ACHN (cell line): ENCODE measurements around the gene ZNF385A.
"Not testable (repeated sequence)": the region's sequence is repeated elsewhere in the genome, so short reads cannot be mapped to it uniquely, and the experiment has no call there.

Experiments used
- DNase-seq: peaks from one replicate; pipeline ENCODE4 v3.0.0-alpha.2; 2015
- in situ Hi-C: cut with HindIII; loops from 2 replicates; pipeline ENCODE4 v1.10.0; 2017; ENCODE audit warnings: low sequenced_read_pairs, low pct_ligation_motif_present, low pct_unique_long_range_greater_than_20kb

The ZNF385A gene

DNA sequence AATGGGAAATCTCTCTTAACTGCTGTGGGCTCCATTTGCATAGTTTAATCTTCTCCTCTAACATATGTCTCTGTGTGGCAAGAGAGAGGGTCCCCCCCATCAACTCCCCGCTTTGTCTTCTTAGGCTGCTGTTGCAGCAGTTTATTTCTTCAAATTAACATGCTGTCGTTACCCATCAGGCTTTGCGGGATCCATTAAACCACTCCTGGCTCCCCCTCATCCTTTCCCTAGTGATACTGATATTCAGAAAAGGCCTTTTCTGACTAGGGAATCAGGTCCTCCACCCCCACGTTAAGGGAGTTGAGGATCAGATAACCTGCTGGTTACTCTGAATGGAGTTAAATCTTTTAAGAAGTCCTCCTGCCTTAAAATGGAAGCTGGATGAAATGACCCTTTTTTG is 35.5 kb downstream of the ZNF385A start:
- in situ Hi-C loops: no loop called here

GRCh38 chr12:54341378-54342300 is 42.9 kb downstream of the ZNF385A start:
- in situ Hi-C loops: no loop called here
- DNase-seq: no peak

More for the DNA sequence above, 35.5 kb downstream of the ZNF385A start:
- DNase-seq: no peak

GRCh38 chr12:54340846-54341245 is 43.7 kb downstream of the ZNF385A start:
- in situ Hi-C loops: no loop called here
- no peak for DNase-seq

- in situ Hi-C loops: no loop called here
- DNase-seq: no peak
Measured at GRCh38 chr12:54338698-54339296, 45.7 kb downstream of the ZNF385A start.

GRCh38 chr12:54337854-54338650 is 46.5 kb downstream of the ZNF385A start:
- in situ Hi-C loops: no loop called here
- no peak for DNase-seq

GRCh38 chr12:54337280-54337842 is 47.2 kb downstream of the ZNF385A start:
- in situ Hi-C loops: no loop called here
- DNase-seq: no peak

- DNase-seq: no peak
- in situ Hi-C loops: no loop called here
Measured at GRCh38 chr12:54333420-54334034, 51.0 kb downstream of the ZNF385A start.

- in situ Hi-C loops: no loop called here
- no peak for DNase-seq
Measured at GRCh38 chr12:54331461-54331860, 53.1 kb downstream of the ZNF385A start.

GRCh38 chr12:54330442-54330841 is 54.1 kb downstream of the ZNF385A start:
- in situ Hi-C loops: no loop called here
- no peak for DNase-seq

GRCh38 chr12:54329759-54330158 is 54.8 kb downstream of the ZNF385A start:
- DNase-seq: no peak

GRCh38 chr12:54328595-54329337 is 55.8 kb downstream of the ZNF385A start:
- no peak for DNase-seq
- in situ Hi-C loops: no loop called here

More at GRCh38 chr12:54329759-54330158, 54.8 kb downstream of the ZNF385A start:
- in situ Hi-C loops: no loop called here

GRCh38 chr12:54325442-54326109 is 59.0 kb downstream of the ZNF385A start:
- in situ Hi-C loops, DNase-seq: not testable (repeated sequence)

- in situ Hi-C loops: no loop called here
- DNase-seq: peak; percentile 100
Measured at GRCh38 chr12:54324617-54325441, 59.7 kb downstream of the ZNF385A start, which contains the start of gene COPZ1. Gene COPZ1, plus strand, starts transcription at chr12:54325131. Its CDS starts 33 bp downstream, at chr12:54325164.

- in situ Hi-C loops: no loop called here
- DNase-seq: no peak
Measured at GRCh38 chr12:54321363-54321762, 63.2 kb downstream of the ZNF385A start.
